Measurements from ENCODE around the gene ZBTB16. TPM values are rescaled to one million over a fixed set of nuclear protein-coding genes. Genes with fewer than 3 reads are reported as not detected.

Gene ZBTB16
- total RNA-seq, 1 donor from 2014 or later = 21.9 TPM

DNA sequence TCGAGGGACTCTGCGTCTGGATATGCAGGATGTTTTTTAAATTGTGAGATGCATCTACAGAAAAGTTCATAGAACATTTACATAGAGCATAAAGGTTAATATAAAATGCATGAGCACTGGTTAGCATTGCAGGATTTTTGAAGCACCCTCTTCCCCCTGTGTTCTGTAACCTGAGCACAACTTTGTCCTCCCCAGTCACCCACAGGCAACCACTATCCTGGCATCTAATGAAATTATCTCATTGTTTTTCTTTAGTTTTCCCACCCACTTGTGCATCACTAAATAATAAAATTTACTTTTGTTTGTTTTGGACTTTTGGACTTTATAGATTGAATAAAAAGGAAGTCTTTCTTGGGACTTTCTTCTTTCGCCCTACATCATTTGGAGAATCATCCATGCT is 226.7 kb downstream of the ZBTB16 start:
- Mint-ChIP-seq H3K4me1 (ENCODE audit: low read depth) (peaks cover 28% of the 10 kb centered on the region), H3K36me3 (ENCODE audit: low read depth) (peaks cover 8% of the 10 kb centered on the region), H3K27me3 (ENCODE audit: low read depth) (no peaks in the 10 kb centered on the region), H3K9me3 (ENCODE audit: low read depth) (peaks cover 12% of the 10 kb centered on the region), H3K27ac (ENCODE audit: unreplicated experiment) (no peak overlapping the region), H3K4me3 (ENCODE audit: unreplicated experiment) (no peak overlapping the region)
- no peak for TF ChIP-seq CTCF (IDR thresholded peaks at IDR 0.05)
- DNase-seq (ENCODE audit: low spot score) = no peak

- Mint-ChIP-seq H3K9me3 (ENCODE audit: low read depth) (peaks cover 15% of the 10 kb centered on the region), H3K36me3 (ENCODE audit: low read depth) (peaks cover 11% of the 10 kb centered on the region), H3K4me1 (ENCODE audit: low read depth) (peaks cover 35% of the 10 kb centered on the region), H3K27me3 (ENCODE audit: low read depth) (no peaks in the 10 kb centered on the region), H3K27ac (ENCODE audit: unreplicated experiment) (no peak overlapping the region), H3K4me3 (ENCODE audit: unreplicated experiment) (no peak overlapping the region)
- DNase-seq (ENCODE audit: low spot score) = no peak
- TF ChIP-seq CTCF (IDR thresholded peaks at IDR 0.05) = no peak
Measured at GRCh38 chr11:114287154-114287553, 227.6 kb downstream of the ZBTB16 start.

DNA sequence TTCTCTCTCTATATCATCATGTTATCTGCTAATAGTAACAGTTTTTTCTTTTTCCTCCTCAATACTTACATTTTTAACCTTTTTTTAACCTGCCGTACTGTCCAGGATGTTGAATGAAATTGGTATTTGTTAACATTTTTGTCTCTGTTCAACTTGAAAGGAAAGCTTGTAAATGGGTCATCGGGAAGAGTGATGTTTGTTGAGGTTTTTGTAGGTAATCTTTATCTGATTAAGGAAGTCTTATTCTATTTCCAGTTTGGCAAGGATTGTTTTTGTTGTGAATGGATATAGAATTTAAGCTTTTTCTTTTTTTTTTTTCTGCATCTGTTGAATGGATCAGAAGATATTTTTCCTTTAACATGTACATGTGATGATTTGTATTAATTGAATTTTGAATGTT is 228.6 kb downstream of the ZBTB16 start:
- TF ChIP-seq CTCF (IDR thresholded peaks at IDR 0.05) = no peak

DNA sequence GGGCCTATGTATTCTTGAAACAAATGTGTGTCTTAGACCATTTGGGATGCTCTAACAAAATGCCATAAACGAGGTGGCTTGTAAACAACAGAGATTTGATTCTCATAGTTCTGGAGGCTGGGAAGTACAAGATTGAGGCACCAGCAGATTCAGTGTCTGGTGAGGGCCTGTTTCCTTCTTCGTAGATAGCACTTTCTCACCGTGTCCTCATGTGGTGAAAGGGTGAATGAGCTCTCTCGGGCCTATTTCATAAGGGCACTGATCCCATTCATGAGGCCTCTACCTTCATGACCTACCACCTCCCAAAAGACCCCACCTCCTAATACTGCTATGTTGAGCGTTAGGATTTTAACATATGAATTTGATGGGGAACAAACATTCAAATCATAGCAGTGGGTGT is 230.3 kb downstream of the ZBTB16 start:
- TF ChIP-seq CTCF (IDR thresholded peaks at IDR 0.05) = no peak
- H3K27ac Mint-ChIP-seq (ENCODE audit: unreplicated experiment) = no peak overlapping the region
- H3K9me3 Mint-ChIP-seq (ENCODE audit: low read depth) = peaks cover 20% of the 10 kb centered on the region
- no peaks in the 10 kb centered on the region for H3K27me3 Mint-ChIP-seq (ENCODE audit: low read depth)
- no peak overlapping the region for H3K4me3 Mint-ChIP-seq (ENCODE audit: unreplicated experiment)
- DNase-seq (ENCODE audit: low spot score) = no peak
- peaks cover 62% of the 10 kb centered on the region for H3K4me1 Mint-ChIP-seq (ENCODE audit: low read depth)
- peaks cover 11% of the 10 kb centered on the region for H3K36me3 Mint-ChIP-seq (ENCODE audit: low read depth)

More for the DNA sequence above, 228.6 kb downstream of the ZBTB16 start:
- Mint-ChIP-seq H3K27ac (ENCODE audit: unreplicated experiment) (no peak overlapping the region), H3K36me3 (ENCODE audit: low read depth) (peaks cover 11% of the 10 kb centered on the region), H3K4me1 (ENCODE audit: low read depth) (peaks cover 45% of the 10 kb centered on the region), H3K4me3 (ENCODE audit: unreplicated experiment) (no peak overlapping the region), H3K9me3 (ENCODE audit: low read depth) (peaks cover 15% of the 10 kb centered on the region), H3K27me3 (ENCODE audit: low read depth) (no peaks in the 10 kb centered on the region)
- no peak for DNase-seq (ENCODE audit: low spot score)

- H3K36me3 Mint-ChIP-seq (ENCODE audit: low read depth) = peaks cover 11% of the 10 kb centered on the region
- TF ChIP-seq CTCF (IDR thresholded peaks at IDR 0.05) = no peak
- no peak for DNase-seq (ENCODE audit: low spot score)
- peaks cover 20% of the 10 kb centered on the region for H3K9me3 Mint-ChIP-seq (ENCODE audit: low read depth)
- peak overlapping the region; percentile 33 for H3K27ac Mint-ChIP-seq (ENCODE audit: unreplicated experiment)
- H3K27me3 Mint-ChIP-seq (ENCODE audit: low read depth) = no peaks in the 10 kb centered on the region
- H3K4me3 Mint-ChIP-seq (ENCODE audit: unreplicated experiment) = no peak overlapping the region
- H3K4me1 Mint-ChIP-seq (ENCODE audit: low read depth) = peaks cover 63% of the 10 kb centered on the region
Measured at GRCh38 chr11:114290503-114291235, 231.2 kb downstream of the ZBTB16 start.
